HG03103 (cell line): ENCODE measurements around the gene CD7.
"Not testable (repeated sequence)": the region's sequence is repeated elsewhere in the genome, so short reads cannot be mapped to it uniquely, and the experiment has no call there.

Experiments used
- ATAC-seq: cut with Tn5 transposase; IDR thresholded peaks from one replicate; pipeline ENCODE4 v1.9.1; 2021; ENCODE audit warnings: low read depth; ENCODE audit not compliant: unreplicated experiment

The CD7 gene

DNA sequence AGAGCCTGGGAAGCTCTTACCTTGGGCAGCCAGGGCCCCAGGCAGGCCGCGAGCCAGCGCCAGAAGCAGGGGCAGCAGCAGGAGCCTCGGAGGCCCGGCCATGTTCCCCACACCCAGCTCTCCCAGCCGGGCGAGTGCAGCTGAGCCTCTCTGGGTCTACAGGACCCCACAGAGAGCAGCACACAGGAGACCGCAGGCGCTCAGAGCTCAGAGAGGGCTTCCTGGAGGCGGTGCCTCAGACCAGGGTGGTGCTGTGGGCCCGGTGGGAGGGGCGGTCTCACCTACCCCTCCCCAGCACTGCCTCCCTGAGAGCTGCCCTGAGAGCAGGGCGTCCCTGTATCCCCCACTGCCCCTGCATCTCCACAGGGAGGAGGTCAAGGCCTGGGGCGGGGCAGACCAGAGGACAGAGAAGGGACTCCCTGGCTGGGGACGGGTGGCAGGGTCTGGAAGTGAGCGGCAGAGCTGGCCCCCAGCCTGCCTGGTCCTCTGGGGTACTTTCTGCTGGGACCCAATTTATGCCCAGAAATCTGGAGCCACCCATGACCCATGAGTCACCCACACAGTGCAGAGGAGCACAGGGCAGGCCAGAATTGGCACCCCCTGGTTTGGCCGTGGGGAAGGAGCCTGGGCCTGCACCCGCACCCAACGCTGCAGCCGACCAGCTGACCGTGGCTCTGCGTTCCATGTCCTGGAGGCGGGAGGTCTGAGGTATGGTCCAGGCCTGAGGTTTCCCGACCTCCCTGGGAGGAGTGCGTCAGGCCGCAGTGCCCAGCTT is at the start of gene CD7:
CD7 (minus strand) TSS at position 215 of the 775 bp plus-strand sequence; CDS start at position 102, 113 bp downstream.
- no peak for ATAC-seq

DNA sequence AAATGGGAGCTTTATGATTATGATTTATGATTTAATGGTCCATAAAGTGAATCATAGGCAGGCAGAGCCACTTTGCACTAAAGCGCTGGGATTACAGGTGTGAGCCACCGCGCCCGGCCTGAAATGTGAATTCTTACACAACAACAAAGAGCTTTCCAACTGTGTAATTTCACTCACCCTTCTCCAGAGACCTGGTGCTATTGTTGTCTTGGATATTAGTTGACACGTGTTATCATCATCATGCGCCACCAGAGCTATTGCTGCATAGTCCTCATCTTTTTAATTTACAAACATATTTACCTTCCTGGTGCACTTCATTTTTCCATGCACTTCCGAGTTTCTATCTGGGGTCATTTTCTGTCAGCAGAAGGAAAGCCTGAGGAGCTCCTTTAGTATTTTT is 49.3 kb upstream of the CD7 start:
- ATAC-seq: no peak

DNA sequence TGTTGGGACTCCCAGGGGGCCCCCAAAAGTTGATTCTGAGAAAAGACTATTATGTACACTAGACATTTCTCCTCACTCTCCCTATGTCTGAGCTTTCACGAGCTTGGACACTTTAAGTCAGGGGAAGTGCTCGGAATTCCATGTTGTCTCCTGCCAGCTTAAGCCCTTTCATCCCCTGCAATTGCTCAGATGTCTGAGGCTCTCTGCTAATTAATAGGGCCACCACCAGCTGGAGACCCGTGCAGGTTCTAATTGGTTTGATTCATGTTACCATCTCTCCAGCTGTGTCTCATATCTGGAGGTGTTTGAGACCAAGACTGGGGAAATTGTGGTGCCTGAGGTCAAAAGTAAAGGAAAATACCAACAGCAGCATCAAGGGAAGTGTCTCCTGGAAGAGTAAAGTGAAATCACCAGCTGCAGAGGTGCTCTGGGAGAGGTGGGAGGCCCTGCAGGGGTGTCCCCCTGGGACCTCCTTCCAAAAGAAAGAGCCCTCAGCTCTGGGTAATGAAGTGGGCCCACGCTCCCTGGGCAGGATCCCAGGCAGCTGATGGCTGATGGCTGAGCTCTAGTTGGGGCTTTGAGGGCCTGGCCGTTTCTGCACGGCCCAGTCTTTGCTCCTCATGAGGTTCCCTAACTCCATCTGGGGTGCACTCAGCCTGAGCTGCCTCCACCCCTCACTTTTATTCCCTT is 48.3 kb upstream of the CD7 start:
- no peak for ATAC-seq

DNA sequence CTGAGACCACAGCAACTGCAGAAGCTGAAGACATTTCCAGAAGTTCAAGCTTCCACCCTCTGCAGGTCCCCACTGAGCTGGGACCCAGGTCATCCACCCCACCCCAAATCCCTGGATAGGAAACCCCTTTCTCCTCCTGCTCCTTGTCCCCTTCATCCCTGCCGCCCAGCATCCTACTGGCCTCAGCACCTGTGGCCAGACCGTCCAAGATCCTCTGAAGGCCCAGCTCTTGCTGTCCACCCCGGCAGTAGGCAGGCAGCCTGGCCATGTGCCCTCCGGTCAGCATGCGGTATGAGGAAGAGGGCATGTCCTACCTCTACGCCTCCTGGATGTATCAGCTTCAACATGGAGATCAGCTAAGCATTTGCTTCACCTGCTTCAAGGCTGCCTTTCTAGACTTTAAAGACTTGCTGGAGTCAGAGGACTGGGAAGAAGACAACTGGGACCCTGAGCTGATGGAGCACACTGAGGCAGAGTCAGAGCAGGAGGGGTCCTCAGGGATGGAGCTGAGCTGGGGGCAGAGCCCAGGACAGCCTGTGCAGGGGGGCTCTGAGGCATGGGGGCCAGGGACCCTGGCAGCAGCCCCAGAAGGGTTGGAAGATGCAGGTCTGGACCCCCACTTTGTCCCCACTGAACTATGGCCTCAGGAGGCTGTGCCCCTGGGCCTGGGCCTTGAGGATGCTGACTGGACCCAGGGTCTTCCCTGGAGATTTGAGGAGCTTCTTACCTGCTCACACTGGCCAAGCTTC is 44.7 kb upstream of the CD7 start:
- no peak for ATAC-seq

DNA sequence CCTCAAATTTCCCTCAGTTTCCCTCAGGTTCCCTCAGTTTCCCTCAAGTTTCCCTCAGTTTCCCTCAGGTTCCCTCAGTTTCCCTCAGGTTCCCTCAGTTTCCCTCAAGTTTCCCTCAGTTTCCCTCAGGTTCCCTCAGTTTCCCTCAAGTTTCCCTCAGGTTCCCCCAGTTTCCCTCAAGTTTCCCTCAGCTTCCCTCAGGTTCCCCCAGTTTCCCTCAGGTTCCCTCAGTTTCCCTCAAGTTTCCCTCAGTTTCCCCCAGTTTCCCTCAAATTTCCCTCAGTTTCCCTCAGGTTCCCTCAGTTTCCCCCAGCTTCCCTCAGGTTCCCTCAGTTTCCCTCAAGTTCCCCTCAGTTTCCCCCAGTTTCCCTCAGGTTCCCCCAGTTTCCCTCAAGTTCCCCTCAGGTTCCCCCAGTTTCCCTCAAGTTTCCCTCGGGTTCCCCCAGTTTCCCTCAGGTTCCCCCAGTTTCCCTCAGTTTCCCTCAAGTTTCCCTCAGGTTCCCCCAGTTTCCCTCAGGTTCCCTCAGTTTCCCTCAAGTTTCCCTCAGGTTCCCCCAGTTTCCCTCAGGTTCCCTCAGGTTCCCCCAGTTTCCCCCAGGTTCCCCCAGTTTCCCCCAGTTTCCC is 42.2 kb upstream of the CD7 start:
- ATAC-seq: not testable (repeated sequence)

DNA sequence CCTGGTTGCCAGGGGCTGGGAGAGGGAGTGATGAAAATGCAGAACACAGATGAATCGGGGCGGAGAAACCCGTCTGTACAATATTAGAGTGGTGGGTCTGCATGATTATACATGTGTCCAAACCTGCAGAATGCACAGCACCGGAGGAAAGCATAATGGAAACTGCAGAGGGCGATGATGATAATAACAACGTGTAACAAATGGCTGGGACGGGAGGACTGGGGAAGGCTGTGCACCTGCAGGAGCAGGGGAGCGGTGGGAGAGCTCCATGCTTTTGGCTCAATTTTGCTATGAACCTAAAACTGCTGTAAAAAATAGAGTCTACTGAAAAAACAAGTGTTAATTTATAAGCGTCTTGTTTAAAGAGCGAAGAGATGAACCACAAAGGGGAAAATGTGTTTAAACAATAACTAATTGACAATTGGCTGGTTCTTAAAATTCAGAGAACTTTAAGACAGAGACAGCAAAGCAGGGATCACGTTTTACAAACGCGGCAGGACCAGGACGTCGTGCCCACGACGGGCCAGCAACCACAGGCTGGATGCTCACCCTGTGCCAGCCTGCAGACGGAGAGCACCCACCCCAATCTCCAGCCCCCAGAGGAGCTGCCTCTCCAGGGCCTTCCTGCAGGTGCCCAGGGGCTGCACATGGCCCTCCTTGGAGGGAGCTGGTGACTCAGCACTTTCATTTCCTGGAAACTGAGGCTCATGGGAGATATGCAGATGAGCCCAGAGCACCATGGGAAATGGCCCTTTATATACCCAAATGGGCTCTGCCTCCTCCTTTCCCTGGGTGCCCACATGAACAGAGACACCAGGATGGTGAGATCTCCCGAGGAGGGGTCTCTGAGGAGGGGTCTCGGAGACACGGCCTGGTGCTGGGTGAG is 41.3 kb upstream of the CD7 start, which contains the start of gene TEX19:
TEX19 (plus strand) TSS at position 783 of the 886 bp plus-strand sequence. CDS start 2,904 bp downstream, outside the sequence.
- no peak for ATAC-seq

DNA sequence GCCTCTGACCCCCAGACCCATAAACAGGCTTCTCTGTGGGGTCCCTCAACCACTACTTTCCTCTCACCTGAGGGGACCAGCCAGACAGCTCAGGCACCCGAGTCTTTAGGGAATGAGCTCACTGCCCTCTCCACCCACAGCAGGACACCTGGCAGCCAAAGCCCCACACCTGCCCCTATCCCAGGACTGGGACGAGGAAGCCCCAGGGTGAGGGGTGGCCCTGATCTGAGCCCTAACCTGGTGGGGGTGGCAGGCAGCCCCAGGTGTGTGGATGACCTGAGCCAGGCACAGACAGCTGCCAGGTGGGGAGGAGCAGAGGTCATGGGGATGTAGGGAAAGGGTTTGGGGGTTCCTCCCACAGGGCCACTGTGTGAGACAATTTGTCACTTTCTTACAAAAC is 40.0 kb upstream of the CD7 start:
- ATAC-seq: no peak

DNA sequence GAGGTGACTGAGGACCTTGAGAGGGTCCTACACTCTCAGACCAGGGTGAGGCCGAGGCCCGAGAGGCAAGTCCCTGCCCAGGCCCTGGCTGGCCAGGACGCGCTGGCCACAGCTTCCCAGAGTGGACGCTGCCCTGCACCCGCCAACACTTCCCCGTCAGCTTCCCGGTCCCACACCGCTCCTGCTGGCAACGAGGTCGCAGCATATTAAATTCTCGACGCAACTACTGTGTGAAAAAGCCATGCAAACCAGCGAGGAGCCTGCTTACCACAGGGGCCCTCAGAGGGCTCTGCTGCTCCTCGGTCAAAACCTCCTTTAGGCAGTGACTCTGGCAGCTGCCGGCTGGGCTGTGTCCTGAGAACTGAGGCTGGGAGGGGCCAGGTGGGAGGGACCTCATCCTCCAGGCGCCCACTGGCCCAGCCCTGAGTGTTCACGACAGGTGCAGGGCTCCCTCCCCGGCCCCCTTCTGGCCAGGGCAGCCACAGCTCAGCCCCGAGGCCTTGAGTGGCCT is 39.5 kb upstream of the CD7 start:
- ATAC-seq: no peak

DNA sequence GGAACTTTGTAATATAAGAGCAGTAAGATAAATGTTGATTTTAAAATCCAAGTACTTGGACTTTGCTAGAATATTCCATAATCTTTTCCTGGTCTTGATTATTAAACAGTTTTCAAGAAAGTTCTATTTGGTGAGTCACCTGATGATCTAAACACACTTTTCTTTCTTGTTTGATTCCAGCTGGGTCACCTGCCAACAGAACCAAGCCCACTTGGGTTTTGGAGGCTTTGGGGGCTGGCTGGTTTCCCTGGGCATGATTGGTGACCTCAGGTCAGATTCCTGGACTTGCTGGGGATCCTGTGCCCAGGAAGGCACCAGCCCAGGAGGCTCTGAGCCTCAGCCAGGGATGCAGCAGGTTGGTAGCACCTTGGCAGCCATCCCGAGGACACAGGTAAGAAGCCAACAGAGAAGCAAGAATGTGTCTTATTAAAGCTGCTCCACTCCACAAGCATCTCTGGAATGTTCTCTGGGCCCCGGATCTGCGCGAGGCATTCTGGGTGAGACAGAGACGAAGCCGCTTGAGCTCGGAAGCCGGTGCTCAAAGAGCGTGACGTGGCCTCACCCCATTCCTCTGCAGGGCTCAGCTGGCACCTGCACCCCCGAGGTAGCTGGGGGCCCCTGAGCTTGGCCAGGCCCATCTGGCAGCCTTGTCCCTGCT is 38.5 kb upstream of the CD7 start:
- no peak for ATAC-seq

DNA sequence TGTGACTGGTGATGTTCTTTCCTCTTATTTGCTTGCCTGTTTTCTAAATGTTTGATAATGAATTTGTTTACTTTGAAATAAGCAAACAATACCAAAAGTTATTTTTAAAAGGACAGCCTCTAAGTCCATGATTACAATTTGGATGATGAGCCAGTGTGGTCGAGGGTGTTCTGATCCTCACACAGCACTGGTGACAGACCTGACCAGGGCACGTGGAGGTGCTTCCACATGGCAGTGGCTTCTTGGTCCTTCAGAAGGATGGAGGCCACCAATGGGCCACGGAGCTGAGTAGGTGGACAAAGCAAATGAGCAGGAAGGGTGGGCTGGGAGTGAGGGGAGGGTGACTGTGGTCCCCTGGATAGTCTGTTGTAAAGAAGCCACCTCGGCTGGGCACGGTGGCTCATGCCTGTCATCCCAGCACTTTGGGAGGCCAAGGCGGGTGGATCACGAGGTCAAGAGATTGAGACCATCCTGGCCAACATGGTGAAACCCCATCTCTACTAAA is 37.4 kb upstream of the CD7 start:
- ATAC-seq: no peak

DNA sequence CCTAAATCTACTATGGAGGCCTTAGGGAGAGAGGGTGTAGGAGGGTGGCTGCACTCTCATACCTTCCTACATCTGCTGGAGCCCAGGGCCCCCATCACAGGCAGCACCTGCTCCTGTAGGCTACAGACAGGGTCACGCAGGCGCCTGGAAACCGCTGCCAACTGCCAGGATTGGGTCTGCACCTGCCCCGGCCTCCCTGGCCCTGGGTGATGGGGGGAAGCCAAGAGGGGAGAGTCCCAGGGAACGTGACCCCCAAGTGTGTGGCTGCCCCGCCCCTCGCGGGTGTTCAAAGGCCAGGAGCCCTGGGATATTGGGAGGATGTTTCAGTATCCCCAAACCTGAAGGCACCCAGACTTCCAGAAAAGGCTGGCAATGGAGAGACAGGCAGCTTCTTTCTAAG is 36.1 kb upstream of the CD7 start:
- ATAC-seq: no peak

DNA sequence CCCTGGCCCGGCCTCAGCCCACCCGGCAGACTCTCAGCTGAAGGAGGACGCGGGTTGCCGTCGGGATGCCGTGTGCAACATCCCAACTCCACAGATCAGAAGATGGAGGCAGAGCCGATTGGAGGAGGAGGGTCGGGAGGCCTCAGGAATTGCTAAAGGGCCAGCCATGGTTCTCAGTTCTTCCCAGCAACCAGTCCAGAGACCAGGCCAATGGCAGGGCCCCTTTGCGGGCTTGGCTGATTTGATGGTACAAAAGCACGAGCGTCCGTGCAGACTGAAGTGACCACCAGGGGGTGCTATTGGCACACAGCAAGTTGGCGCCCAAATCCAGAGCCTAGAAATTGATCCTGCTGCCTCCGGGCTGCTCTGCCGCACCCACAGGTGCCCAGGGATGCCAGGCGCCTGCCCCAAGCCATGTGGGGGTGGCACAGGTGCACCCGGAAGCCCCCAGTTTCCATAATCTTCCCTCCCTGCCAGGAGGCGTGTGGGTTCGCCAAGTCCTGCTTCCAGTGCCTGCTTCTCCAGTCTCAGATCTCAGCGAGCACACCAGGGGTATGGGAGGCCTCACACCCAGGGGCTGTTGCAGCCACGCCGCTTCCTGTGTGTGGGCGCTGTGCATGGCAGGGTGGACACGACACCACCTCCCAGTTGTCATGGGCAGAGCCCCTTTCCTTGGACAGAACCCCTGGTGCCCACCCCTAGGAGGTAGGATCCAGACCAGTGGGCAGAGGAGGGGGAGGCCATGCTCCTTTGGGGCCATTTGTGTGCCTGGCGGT is 34.5 kb upstream of the CD7 start:
- ATAC-seq: no peak

DNA sequence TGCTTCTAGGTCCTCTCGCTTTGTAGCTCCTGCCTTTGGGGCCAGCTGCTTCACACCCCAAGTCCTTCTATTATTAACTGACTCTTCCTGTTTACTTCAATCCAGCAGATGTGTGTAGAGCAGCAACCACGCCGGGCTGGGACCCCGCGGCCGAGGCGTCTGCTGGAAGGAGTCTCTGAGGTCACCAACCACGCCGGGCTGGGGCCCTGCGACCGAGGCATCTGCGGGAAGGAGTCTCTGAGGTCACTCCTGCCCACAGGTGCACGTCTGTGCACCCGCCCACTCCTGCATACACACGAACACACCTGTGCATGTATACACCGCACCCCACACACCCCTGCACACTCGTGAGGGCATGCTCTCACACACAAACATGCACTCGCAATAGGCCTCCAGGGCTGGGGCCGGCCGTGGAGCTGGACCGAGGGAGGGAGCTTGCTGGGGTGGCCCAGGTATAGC is 33.9 kb upstream of the CD7 start:
- no peak for ATAC-seq

DNA sequence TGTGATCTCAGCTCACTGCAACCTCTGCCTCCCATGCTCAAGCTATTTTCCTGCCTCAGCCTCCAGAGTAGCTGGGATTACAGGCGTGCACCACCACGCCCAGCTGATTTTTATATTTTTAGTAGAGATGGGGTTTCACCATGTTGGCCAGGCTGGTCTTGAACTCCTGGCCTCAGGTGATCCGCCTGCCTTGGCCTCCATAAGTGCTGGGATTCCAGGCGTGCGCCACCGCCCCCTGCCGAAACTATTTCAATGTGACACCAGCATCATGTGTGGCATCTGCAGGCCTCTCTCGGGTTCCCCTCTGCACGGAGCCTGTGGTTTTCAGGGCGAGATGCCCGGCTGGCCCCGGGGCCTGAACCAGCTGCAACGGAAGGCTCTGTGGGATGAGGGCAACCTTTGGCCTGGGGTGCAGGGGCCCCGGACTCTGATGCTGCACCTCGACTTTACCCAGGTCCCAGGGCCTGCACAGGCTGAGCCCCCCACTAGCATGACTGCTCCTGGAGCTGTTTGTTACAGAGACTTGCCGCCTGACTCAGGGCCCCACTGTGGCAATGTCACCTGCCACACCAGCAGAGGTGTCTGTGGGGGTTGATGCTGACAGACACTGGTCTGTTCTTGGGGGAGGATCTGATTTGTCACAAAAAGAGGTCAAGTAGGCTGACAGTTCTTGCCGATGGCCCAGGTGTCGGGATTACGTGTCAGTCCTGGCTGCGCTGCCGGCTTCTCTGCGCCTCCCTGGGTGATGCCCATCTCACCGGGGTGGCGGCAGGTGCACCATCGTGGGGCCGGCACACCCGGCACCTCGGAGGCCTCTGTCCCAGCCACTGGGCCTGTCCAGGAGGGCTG is 33.0 kb upstream of the CD7 start:
- no peak for ATAC-seq

DNA sequence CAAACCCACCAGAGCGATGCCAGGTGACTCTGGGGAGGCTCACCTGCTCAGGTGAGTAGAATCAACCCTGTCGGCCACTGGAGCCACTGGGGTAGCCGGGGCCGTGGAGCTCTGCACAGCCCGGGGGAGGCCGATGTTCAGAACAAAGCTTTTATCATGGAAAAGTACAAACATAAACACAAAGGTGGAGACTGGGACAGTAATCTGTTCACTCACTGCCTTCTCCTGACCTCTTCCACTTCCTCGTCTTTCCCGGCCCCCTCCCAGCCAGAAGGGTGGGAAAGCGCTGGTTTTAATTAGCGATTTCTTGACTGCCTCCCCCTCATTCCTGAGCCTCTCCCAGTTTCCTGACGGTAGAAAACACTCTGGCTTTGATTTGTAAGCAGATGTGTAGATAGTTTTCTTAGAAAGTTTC is 31.9 kb upstream of the CD7 start:
- ATAC-seq: no peak

DNA sequence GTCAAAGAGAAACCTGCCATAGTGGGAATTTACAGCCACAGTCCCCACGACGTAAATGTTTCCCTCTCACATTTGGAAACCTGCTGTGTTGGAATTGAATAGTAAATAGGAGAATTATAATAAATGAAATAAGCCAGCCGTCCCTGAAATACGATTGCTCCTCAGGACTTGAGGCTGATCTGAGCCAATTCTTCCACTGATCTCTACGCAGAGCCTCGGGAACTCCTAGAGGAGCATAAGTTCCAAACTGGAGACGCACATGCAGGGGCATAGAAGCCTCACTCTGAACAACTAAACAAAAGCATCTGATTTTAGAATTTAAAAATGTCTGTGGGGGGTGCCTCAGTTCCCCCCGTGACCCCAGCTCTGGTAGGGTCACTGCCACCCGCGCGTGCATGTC is 31.5 kb upstream of the CD7 start:
- no peak for ATAC-seq

DNA sequence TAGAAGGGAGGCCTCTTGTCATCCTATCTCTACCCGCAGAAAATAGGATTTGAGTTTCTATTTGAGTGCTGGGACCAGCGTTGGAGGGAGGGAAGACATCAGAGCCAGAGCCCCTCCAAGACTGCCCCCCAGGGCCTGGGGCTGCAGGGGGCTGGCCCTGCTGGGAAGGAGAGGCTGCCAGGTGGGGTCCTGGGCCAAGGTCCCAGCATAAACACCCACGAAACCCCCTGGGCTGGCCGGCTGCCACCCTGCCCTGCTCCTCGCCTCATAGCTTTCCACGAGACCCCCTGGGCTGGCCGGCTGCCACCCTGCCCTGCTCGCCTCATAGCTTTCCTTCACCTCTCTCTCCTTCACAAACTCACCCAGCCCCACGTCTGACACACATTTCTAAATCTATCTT is 31.0 kb upstream of the CD7 start:
- ATAC-seq: no peak
